Lower lobe of right lung (tissue), 2 donors: ENCODE data around the gene GATAD2B. TPM values are rescaled to one million over a fixed set of nuclear protein-coding genes. Genes with fewer than 3 reads are reported as not detected.

ENCODE experiments used
- ATAC-seq, 2 donors: fragments of 200-7000 bp; cut with Tn5 transposase; one replicate each; pipeline ENCODE4 v1.9.1; 2020 to 2022; ENCODE audit warnings: mild to moderate bottlenecking in 2 of 2, moderate library complexity in 2 of 2
- DNase-seq: peaks from one replicate; pipeline ENCODE4 v3.0.0-alpha.2; 2020
- H3K27ac ChIP-seq: fragments of 200-600 bp; one replicate; pipeline ENCODE4 v1.8.0; 2022
- H3K27me3 ChIP-seq: fragments of 200-600 bp; one replicate; pipeline ENCODE4 v1.8.0; 2022; ENCODE audit warnings: low read depth
- H3K36me3 ChIP-seq: fragments of 200-600 bp; one replicate; pipeline ENCODE4 v1.8.0; 2022; ENCODE audit warnings: mild to moderate bottlenecking
- H3K4me1 ChIP-seq: fragments of 200-600 bp; one replicate; pipeline ENCODE4 v1.8.0; 2022
- H3K4me3 ChIP-seq: fragments of 200-600 bp; one replicate; pipeline ENCODE4 v1.8.0; 2022; ENCODE audit warnings: mild to moderate bottlenecking
- H3K9me3 ChIP-seq: fragments of 200-600 bp; one replicate; pipeline ENCODE4 v1.8.0; 2022
- CTCF ChIP-seq: fragments of 200-600 bp; IDR thresholded peaks from one replicate; pipeline ENCODE4 v1.8.0; 2022; ENCODE audit warnings: antibody characterized with exemption, mild to moderate bottlenecking
- intact Hi-C: fragments of 100-400 bp; cut with DNase I; formaldehyde crosslinking; loops from one replicate; pipeline ENCODE4 v1.11.0; 2022
- total RNA-seq: library from RNA; stranded (reverse); fragmentation: NEBNext Ultra II Directional; extraction: Animal tissue kit (Norgen Biotek cat#: 25700); gene quantifications from one replicate; pipeline ENCODE4 v1.2.1, GENCODE V29; 2021
- donor health status: DM: no; HTN: yes; CAD: no; lungs with severe emphysema.

GATAD2B gene
- total RNA-seq, 1 donor from 2014 or later, result 50.2 TPM

GRCh38 chr1:153866045-153866850 lies 56.5 kb downstream of the GATAD2B start:
- Histone ChIP-seq H3K27me3 (no peaks in the 10 kb centered on the region), H3K27ac (no peak overlapping the region), H3K36me3 (no peaks in the 10 kb centered on the region), H3K9me3 (no peaks in the 10 kb centered on the region), H3K4me3 (no peak overlapping the region), H3K4me1 (peaks cover 10% of the 10 kb centered on the region)
- no peak for ATAC-seq
- intact Hi-C loops, result no loop called here
- TF ChIP-seq CTCF, result no peak
- DNase-seq, result no peak

- TF ChIP-seq CTCF, result no peak
- intact Hi-C loops, result no loop called here
- DNase-seq, result no peak
- ATAC-seq, result no peak
- Histone ChIP-seq H3K9me3 (no peaks in the 10 kb centered on the region), H3K4me1 (no peaks in the 10 kb centered on the region), H3K27me3 (no peaks in the 10 kb centered on the region), H3K36me3 (no peaks in the 10 kb centered on the region), H3K27ac (no peak overlapping the region), H3K4me3 (no peak overlapping the region)
Observed at GRCh38 chr1:153860285-153860684, 62.5 kb downstream of the GATAD2B start.

- H3K36me3 ChIP-seq, result no peaks in the 10 kb centered on the region
- ATAC-seq (no peak), DNase-seq (no peak)
- H3K27ac ChIP-seq, result no peak overlapping the region
- intact Hi-C loops, result no loop called here
- TF ChIP-seq CTCF, result no peak
- peaks cover 4% of the 10 kb centered on the region for H3K4me1 ChIP-seq
- no peak overlapping the region for H3K4me3 ChIP-seq
- no peaks in the 10 kb centered on the region for H3K9me3 ChIP-seq
- H3K27me3 ChIP-seq, result no peaks in the 10 kb centered on the region
Observed at GRCh38 chr1:153857505-153857904, 65.3 kb downstream of the GATAD2B start.

- no peak for TF ChIP-seq CTCF
- H3K36me3 ChIP-seq, result no peaks in the 10 kb centered on the region
- no peak overlapping the region for H3K27ac ChIP-seq
- no peaks in the 10 kb centered on the region for H3K27me3 ChIP-seq
- no peak overlapping the region for H3K4me3 ChIP-seq
- ATAC-seq, result no peak
- intact Hi-C loops, result no loop called here
- H3K9me3 ChIP-seq, result no peaks in the 10 kb centered on the region
- H3K4me1 ChIP-seq, result peaks cover 4% of the 10 kb centered on the region
- no peak for DNase-seq
Observed at GRCh38 chr1:153856763-153857162, 66.0 kb downstream of the GATAD2B start.

GRCh38 chr1:153852170-153852569 lies 70.6 kb downstream of the GATAD2B start:
- Histone ChIP-seq H3K4me1 (peaks cover 4% of the 10 kb centered on the region), H3K36me3 (peaks cover 3% of the 10 kb centered on the region), H3K4me3 (no peak overlapping the region), H3K27me3 (no peaks in the 10 kb centered on the region), H3K27ac (no peak overlapping the region), H3K9me3 (no peaks in the 10 kb centered on the region)
- no peak for TF ChIP-seq CTCF
- intact Hi-C loops, result no loop called here
- ATAC-seq, result peak in 1 of 2 donors; percentile 34
- DNase-seq, result no peak
